Ramos (cell line): Measurements from ENCODE around the gene P3R3URF.

Experiments
- in situ Hi-C: fragments of 300-500 bp; cut with MboI; formaldehyde crosslinking; loops from one replicate; pipeline ENCODE4 v1.14.3; 2022; ENCODE audit warnings: low sequenced_read_pairs; ENCODE audit not compliant: unreplicated experiment

The P3R3URF gene

GRCh38 chr1:46176211-46176865 is at the start of gene P3R3URF:
P3R3URF (minus strand) TSS chr1:46176488; CDS start chr1:46176471, 17 bp downstream.
- in situ Hi-C loops: loop anchor here (5.0 kb wide), 1 partner anchor 139 kb away; no protein-coding TSS in a partner anchor

- in situ Hi-C loops: loop anchor here (25.0 kb wide), 1 partner anchor 1213 kb away; the partner anchor contains the start of genes HECTD3 and UROD
Observed at GRCh38 chr1:46224966-46225365, 48.7 kb upstream of the P3R3URF start.

GRCh38 chr1:46223472-46223943 is 47.2 kb upstream of the P3R3URF start:
- in situ Hi-C loops: loop anchor here (25.0 kb wide), 1 partner anchor 1211 kb away; the partner anchor contains the start of genes HECTD3 and UROD

- in situ Hi-C loops: loop anchor here (25.0 kb wide), 1 partner anchor 1211 kb away; the partner anchor contains the start of genes HECTD3 and UROD
Observed at GRCh38 chr1:46223055-46223454, 46.8 kb upstream of the P3R3URF start.

- in situ Hi-C loops: loop anchor here (25.0 kb wide), 1 partner anchor 1209 kb away; the partner anchor contains the start of genes HECTD3 and UROD
Observed at GRCh38 chr1:46221749-46222148, 45.5 kb upstream of the P3R3URF start.

GRCh38 chr1:46220808-46221207 is 44.5 kb upstream of the P3R3URF start:
- in situ Hi-C loops: loop anchor here (25.0 kb wide), 1 partner anchor 1209 kb away; the partner anchor contains the start of genes HECTD3 and UROD

- in situ Hi-C loops: loop anchor here (25.0 kb wide), 1 partner anchor 1208 kb away; the partner anchor contains the start of genes HECTD3 and UROD
Observed at GRCh38 chr1:46219551-46220520, 43.5 kb upstream of the P3R3URF start.

GRCh38 chr1:46218443-46218842 is 42.2 kb upstream of the P3R3URF start:
- in situ Hi-C loops: loop anchor here (25.0 kb wide), 1 partner anchor 1206 kb away; the partner anchor contains the start of genes HECTD3 and UROD

GRCh38 chr1:46215504-46215903 is 39.2 kb upstream of the P3R3URF start:
- in situ Hi-C loops: loop anchor here (25.0 kb wide), 1 partner anchor 1203 kb away; the partner anchor contains the start of genes HECTD3 and UROD

GRCh38 chr1:46211051-46211450 is 34.8 kb upstream of the P3R3URF start:
- in situ Hi-C loops: loop anchor here (25.0 kb wide), 1 partner anchor 1199 kb away; the partner anchor contains the start of genes HECTD3 and UROD

GRCh38 chr1:46210561-46210960 is 34.3 kb upstream of the P3R3URF start:
- in situ Hi-C loops: loop anchor here (25.0 kb wide), 1 partner anchor 1198 kb away; the partner anchor contains the start of genes HECTD3 and UROD

- in situ Hi-C loops: loop anchor here (25.0 kb wide), 1 partner anchor 1194 kb away; the partner anchor contains the start of genes HECTD3 and UROD
Observed at GRCh38 chr1:46206399-46206798, 30.1 kb upstream of the P3R3URF start.

GRCh38 chr1:46205791-46206190 is 29.5 kb upstream of the P3R3URF start:
- in situ Hi-C loops: loop anchor here (25.0 kb wide), 1 partner anchor 1193 kb away; the partner anchor contains the start of genes HECTD3 and UROD

GRCh38 chr1:46205141-46205540 is 28.9 kb upstream of the P3R3URF start:
- in situ Hi-C loops: loop anchor here (25.0 kb wide), 1 partner anchor 1193 kb away; the partner anchor contains the start of genes HECTD3 and UROD

- in situ Hi-C loops: loop anchor here (25.0 kb wide), 1 partner anchor 1192 kb away; the partner anchor contains the start of genes HECTD3 and UROD
Observed at GRCh38 chr1:46204406-46204742, 28.1 kb upstream of the P3R3URF start.

- in situ Hi-C loops: loop anchor here (25.0 kb wide), 1 partner anchor 1192 kb away; the partner anchor contains the start of genes HECTD3 and UROD
Observed at GRCh38 chr1:46203738-46204405, 27.6 kb upstream of the P3R3URF start.

GRCh38 chr1:46199233-46199749 is 23.0 kb upstream of the P3R3URF start:
- in situ Hi-C loops: no loop called here

- in situ Hi-C loops: no loop called here
Observed at GRCh38 chr1:46197964-46198811, 21.9 kb upstream of the P3R3URF start, which contains the start of gene POMGNT1. POMGNT1 (minus strand) TSS chr1:46198434; CDS start chr1:46197821, 613 bp downstream.
